Omental fat pad (tissue), 4 donors: ENCODE measurements around the gene SPACA4. TPM values are rescaled to one million over a fixed set of nuclear protein-coding genes. Genes with fewer than 3 reads are reported as not detected.
"Not testable (repeated sequence)": the region's sequence is repeated elsewhere in the genome, so short reads cannot be mapped to it uniquely, and the experiment has no call there.

Experiments used
- ATAC-seq: fragments of 150-250 bp; one replicate; pipeline ENCODE4 v1.9.1; 2016; ENCODE audit warnings: mild to moderate bottlenecking, moderate library complexity; ENCODE audit not compliant: low FRiP score
- DNase-seq: peaks from one replicate; pipeline ENCODE4 v3.0.0-alpha.2; 2019; ENCODE audit warnings: low spot score
- CTCF ChIP-seq, 3 donors: fragments of 450-650 bp; IDR thresholded peaks; one replicate each; pipeline ENCODE4 v1.5.1; 2016 to 2017; ENCODE audit warnings: antibody characterized with exemption in 3 of 3, mild to moderate bottlenecking in 3 of 3, moderate library complexity in 2 of 3
- total RNA-seq, 4 donors: library from RNA; depleted of rRNA; stranded (reverse); fragments of >200 nt; gene quantifications; one replicate each; pipeline ENCODE4 v1.1.0, GENCODE V29; 2016

SPACA4 gene
- total RNA-seq, 4 donors from 2014 or later = not detected

DNA sequence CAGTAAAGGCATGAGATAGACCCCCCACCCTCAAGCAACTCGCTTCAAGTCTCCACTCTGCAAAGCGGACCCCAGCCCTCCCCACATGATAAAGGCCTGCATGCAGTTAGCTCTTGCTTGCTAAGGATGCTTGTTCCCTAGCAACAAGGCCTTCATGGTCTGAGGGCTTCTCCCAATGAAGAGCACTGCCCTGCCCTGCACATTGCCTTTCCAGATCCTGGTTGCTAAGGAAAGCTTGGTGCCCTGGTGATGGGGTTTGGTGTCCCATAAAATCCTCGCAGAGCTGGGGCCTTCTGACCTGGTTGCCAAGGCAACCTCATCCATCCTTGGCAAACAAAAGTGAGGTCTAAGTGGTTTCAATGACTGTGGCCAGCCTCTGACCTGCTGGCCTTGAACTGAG lies 24.7 kb downstream of the SPACA4 start:
- ATAC-seq (no peak), DNase-seq (no peak)
- TF ChIP-seq CTCF (IDR thresholded peaks at IDR 0.05) = no peak

- not testable (repeated sequence) for DNase-seq, ATAC-seq
Measured at GRCh38 chr19:48632286-48632685, 25.7 kb downstream of the SPACA4 start.

DNA sequence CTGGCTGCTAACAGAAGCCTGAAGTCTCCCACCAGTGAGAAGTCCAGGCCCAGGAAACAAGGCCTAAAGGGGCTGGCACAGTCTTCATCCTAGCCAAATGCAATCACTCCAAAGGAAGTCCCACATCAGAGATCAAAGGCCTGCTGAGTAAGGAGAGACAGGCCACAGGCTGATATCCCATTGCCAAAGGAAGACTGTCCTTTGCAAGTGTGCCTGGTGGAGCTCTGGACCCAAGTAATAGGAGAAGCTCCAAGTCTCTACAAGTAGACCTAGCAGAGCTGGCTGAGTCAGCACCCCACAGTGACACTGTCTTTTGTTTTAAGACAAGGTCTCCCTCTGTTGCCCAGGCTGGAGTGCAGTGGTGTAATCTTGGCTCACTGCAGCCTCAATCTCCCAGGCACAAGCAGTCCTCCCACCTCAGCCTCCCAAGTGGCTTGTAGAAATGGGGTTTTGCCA lies 26.2 kb downstream of the SPACA4 start:
- ATAC-seq = no peak

DNA sequence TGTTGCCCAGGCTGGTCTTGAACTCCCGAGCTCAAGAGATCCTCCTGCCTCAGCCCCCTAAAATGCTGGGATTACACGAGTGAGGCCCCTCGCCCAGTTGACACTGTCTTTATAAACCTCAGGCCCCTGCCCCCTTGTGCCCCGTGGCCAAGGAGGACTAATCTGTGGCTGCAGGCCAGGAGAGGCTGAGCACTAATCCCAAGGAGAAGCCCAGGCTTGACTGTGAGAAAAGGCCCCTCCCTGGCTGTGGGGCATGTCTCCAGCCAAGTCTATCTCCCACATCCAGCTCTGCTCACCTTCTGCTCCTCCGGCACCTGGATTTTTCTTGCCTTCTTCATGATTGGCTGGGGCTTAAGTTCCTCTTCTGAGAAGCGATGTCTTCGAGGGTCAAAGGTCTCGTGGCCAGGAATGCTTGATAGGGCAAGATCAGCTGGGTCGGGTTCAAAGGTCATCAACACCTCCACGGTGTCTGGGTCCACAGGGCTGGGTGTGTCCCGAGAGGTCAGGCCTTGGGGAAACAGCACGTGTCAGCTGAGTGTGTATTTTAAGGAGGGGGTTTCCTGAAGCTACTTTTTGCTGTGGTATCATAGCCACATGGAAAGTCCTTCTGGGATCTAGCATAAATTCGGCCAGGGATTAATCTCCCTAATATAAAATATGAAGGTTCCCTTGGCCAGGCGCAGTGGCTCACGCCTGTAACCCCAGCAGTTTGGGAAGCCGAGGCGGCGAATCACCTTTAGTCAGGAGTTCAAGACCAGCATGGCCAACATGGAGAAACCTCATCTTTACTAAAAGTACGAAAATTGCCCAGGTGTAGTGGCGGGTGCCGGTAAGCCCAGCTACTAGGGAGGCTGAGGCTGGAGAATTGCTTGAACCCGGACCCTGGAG lies 26.9 kb downstream of the SPACA4 start:
- ATAC-seq = no peak
- TF ChIP-seq CTCF (IDR thresholded peaks at IDR 0.05) = no peak
- no peak for DNase-seq

More for the DNA sequence above, 26.2 kb downstream of the SPACA4 start:
- no peak for DNase-seq
- no peak for TF ChIP-seq CTCF (IDR thresholded peaks at IDR 0.05)

DNA sequence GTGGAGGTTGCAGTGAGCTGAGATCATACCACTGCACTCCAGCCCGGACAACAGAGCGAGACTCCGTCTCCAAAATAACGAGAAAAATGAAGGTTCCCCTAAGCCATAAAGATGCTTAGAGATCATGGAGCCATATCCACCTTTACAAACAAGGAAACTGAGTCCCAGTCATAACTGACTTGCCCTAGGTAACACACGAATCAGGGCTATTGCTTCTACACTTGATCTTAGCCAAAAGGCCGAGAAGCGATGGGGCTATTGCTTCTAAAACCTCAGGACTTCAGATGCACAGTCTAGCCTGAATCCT lies 27.4 kb downstream of the SPACA4 start:
- DNase-seq (no peak), ATAC-seq (no peak)
- TF ChIP-seq CTCF (IDR thresholded peaks at IDR 0.05) = no peak

- TF ChIP-seq CTCF (IDR thresholded peaks at IDR 0.05) = no peak
- ATAC-seq = peak; percentile 13
- peak; percentile 88 for DNase-seq
Measured at GRCh38 chr19:48634424-48635262, 28.1 kb downstream of the SPACA4 start.

DNA sequence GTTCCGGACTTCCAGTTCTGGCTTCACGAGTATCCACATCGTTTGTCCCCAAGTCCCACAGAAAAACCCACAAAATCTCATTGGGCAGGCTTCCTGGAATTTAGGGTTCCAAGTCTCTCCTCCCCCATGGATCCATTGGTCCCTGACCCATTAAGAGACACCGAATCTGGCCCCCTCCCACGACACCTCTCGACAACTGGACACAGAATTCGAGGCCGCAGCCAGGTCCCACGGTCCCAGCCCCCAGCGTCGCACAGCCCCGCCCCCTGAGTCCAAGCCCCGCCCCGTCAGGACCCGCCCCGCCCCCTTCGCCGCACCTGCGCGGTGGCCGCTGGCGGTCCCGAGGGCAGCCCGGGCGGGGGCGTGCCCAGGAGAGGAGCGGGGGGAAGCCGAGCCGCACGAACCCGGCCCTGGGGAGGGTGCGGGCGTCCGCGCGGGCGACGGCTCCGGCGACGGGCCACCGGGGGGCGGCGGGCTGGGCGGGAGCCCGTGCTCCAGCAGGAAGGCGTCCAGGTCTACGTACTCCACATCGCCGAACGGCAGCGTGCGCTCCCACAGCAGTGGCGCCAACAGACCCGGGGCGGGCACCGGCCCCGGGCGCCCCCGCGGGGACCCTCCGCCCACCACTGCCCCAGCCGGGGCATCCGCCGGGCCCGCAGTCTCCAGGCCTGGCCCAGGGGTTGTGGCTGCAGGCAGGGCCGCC lies 28.9 kb downstream of the SPACA4 start:
- no peak for TF ChIP-seq CTCF (IDR thresholded peaks at IDR 0.05)
- peak; percentile 3 for ATAC-seq
- DNase-seq = no peak
